ENCODE data around the gene RNU11.
"Not testable (repeated sequence)": the region's sequence is repeated elsewhere in the genome, so short reads cannot be mapped to it uniquely, and the experiment has no call there.

The RNU11 gene

GRCh38 chr1:28644494-28644893 lies 3.9 kb upstream of the RNU11 start:
- Histone ChIP-seq H2AK5ac (ENCODE audit: low read depth, low read length) (no peak overlapping the region), H3K4me3 (ENCODE audit: low read length in 2 of 2) (no peak overlapping the region), H2BK120ac (ENCODE audit: low read depth, low read length) (no peak overlapping the region), H3K9me3 (replicated peaks in 1 of 2; ENCODE audit: control insufficient read depth in 2 of 2, insufficient read depth in 1 of 2, low read depth in 1 of 2, low read length in 2 of 2) (no peaks in the 10 kb centered on the region), H3K4me2 (ENCODE audit: insufficient read depth, low read length, poor library complexity, severe bottlenecking) (no peak overlapping the region), H3K79me1 (ENCODE audit: low read depth, low read length) (no peaks in the 10 kb centered on the region), H2BK5ac (ENCODE audit: low read length) (no peak overlapping the region), H2BK15ac (ENCODE audit: low read length) (no peak overlapping the region), H3K36me3 (replicated peaks in 1 of 2; ENCODE audit: control insufficient read depth in 2 of 2, insufficient read depth in 2 of 2, low read length in 2 of 2) (peaks cover 0 to 4% of the 10 kb centered on the region in 2 donors), H3K18ac (ENCODE audit: low read length) (no peak overlapping the region), H3K27ac (replicated peaks; ENCODE audit: low read length) (no peak overlapping the region), H3K9ac (ENCODE audit: low read depth, low read length, poor library complexity) (no peak overlapping the region), H4K91ac (ENCODE audit: low read depth, low read length, poor library complexity) (no peak overlapping the region), H3K4me1 (ENCODE audit: control insufficient read depth in 2 of 2, insufficient read depth in 1 of 2, low read depth in 1 of 2, low read length in 2 of 2) (peaks cover 5 to 6% of the 10 kb centered on the region in 2 donors), H2AFZ (ENCODE audit: low read length) (no peak overlapping the region), H3K27me3 (ENCODE audit: control insufficient read depth in 3 of 3, insufficient read depth in 3 of 3, low read depth in 1 of 3, low read length in 3 of 3) (no peaks in the 10 kb centered on the region), H2BK12ac (ENCODE audit: low read length) (no peak overlapping the region), H4K8ac (ENCODE audit: low read depth, low read length) (no peak overlapping the region), H3K14ac (ENCODE audit: low read length) (no peak overlapping the region), H3K4ac (ENCODE audit: low read length) (no peak overlapping the region), H3K23ac (ENCODE audit: low read depth, low read length, poor library complexity) (no peak overlapping the region)
- DNase-seq (ENCODE audit: low spot score), result no peak
- WGBS, 2 donors (ENCODE audit: extremely low coverage in 2 of 2, insufficient read length in 2 of 2, insufficient replicate concordance in 1 of 2), result no CpG with 5 or more reads among the region's 3 CpGs

- not testable (repeated sequence) for H2BK12ac ChIP-seq (ENCODE audit: low read length); H3K79me1 ChIP-seq (ENCODE audit: low read depth, low read length); H3K4me3 ChIP-seq (ENCODE audit: low read length in 2 of 2); H3K14ac ChIP-seq (ENCODE audit: low read length); H2AK5ac ChIP-seq (ENCODE audit: low read depth, low read length); H4K8ac ChIP-seq (ENCODE audit: low read depth, low read length); H2BK120ac ChIP-seq (ENCODE audit: low read depth, low read length); DNase-seq (ENCODE audit: low spot score); H3K9me3 ChIP-seq (replicated peaks in 1 of 2; ENCODE audit: control insufficient read depth in 2 of 2, insufficient read depth in 1 of 2, low read depth in 1 of 2, low read length in 2 of 2); H3K27ac ChIP-seq (replicated peaks; ENCODE audit: low read length); H3K23ac ChIP-seq (ENCODE audit: low read depth, low read length, poor library complexity); H3K18ac ChIP-seq (ENCODE audit: low read length); H2AFZ ChIP-seq (ENCODE audit: low read length); H2BK15ac ChIP-seq (ENCODE audit: low read length); H4K91ac ChIP-seq (ENCODE audit: low read depth, low read length, poor library complexity); H2BK5ac ChIP-seq (ENCODE audit: low read length); H3K27me3 ChIP-seq (ENCODE audit: control insufficient read depth in 3 of 3, insufficient read depth in 3 of 3, low read depth in 1 of 3, low read length in 3 of 3); H3K9ac ChIP-seq (ENCODE audit: low read depth, low read length, poor library complexity); H3K36me3 ChIP-seq (replicated peaks in 1 of 2; ENCODE audit: control insufficient read depth in 2 of 2, insufficient read depth in 2 of 2, low read length in 2 of 2); H3K4me2 ChIP-seq (ENCODE audit: insufficient read depth, low read length, poor library complexity, severe bottlenecking); H3K4ac ChIP-seq (ENCODE audit: low read length); H3K4me1 ChIP-seq (ENCODE audit: control insufficient read depth in 2 of 2, insufficient read depth in 1 of 2, low read depth in 1 of 2, low read length in 2 of 2)
- no CpG with 5 or more reads among the region's 11 CpGs for WGBS, 2 donors (ENCODE audit: extremely low coverage in 2 of 2, insufficient read length in 2 of 2, insufficient replicate concordance in 1 of 2)
Observed at GRCh38 chr1:28645406-28645805, 3.0 kb upstream of the RNU11 start.

- Histone ChIP-seq H3K23ac (ENCODE audit: low read depth, low read length, poor library complexity) (no peak overlapping the region), H3K9me3 (replicated peaks in 1 of 2; ENCODE audit: control insufficient read depth in 2 of 2, insufficient read depth in 1 of 2, low read depth in 1 of 2, low read length in 2 of 2) (no peaks in the 10 kb centered on the region), H2AFZ (ENCODE audit: low read length) (no peak overlapping the region), H3K4me2 (ENCODE audit: insufficient read depth, low read length, poor library complexity, severe bottlenecking) (no peak overlapping the region), H2BK120ac (ENCODE audit: low read depth, low read length) (no peak overlapping the region), H3K36me3 (replicated peaks in 1 of 2; ENCODE audit: control insufficient read depth in 2 of 2, insufficient read depth in 2 of 2, low read length in 2 of 2) (no peaks in the 10 kb centered on the region), H2BK15ac (ENCODE audit: low read length) (no peak overlapping the region), H3K79me1 (ENCODE audit: low read depth, low read length) (no peaks in the 10 kb centered on the region), H3K27ac (replicated peaks; ENCODE audit: low read length) (no peak overlapping the region), H3K27me3 (ENCODE audit: control insufficient read depth in 3 of 3, insufficient read depth in 3 of 3, low read depth in 1 of 3, low read length in 3 of 3) (no peaks in the 10 kb centered on the region), H4K8ac (ENCODE audit: low read depth, low read length) (no peak overlapping the region), H3K4me1 (ENCODE audit: control insufficient read depth in 2 of 2, insufficient read depth in 1 of 2, low read depth in 1 of 2, low read length in 2 of 2) (peaks cover 4 to 6% of the 10 kb centered on the region in 2 donors), H2BK12ac (ENCODE audit: low read length) (no peak overlapping the region), H3K14ac (ENCODE audit: low read length) (no peak overlapping the region), H3K4ac (ENCODE audit: low read length) (no peak overlapping the region), H2BK5ac (ENCODE audit: low read length) (no peak overlapping the region), H3K18ac (ENCODE audit: low read length) (no peak overlapping the region), H3K4me3 (ENCODE audit: low read length in 2 of 2) (no peak overlapping the region), H3K9ac (ENCODE audit: low read depth, low read length, poor library complexity) (no peak overlapping the region), H2AK5ac (ENCODE audit: low read depth, low read length) (no peak overlapping the region), H4K91ac (ENCODE audit: low read depth, low read length, poor library complexity) (no peak overlapping the region)
- DNase-seq (ENCODE audit: low spot score), result no peak
- no CpG with 5 or more reads among the region's 1 CpG for WGBS, 2 donors (ENCODE audit: extremely low coverage in 2 of 2, insufficient read length in 2 of 2, insufficient replicate concordance in 1 of 2)
Observed at GRCh38 chr1:28646040-28646439, 2.4 kb upstream of the RNU11 start.

- H2BK120ac ChIP-seq (ENCODE audit: low read depth, low read length), result no peak overlapping the region
Observed at GRCh38 chr1:28648008-28648473, 359 bp upstream of the RNU11 start.

More at GRCh38 chr1:28648008-28648473, 359 bp upstream of the RNU11 start:
- Histone ChIP-seq H3K9ac (ENCODE audit: low read depth, low read length, poor library complexity) (no peak overlapping the region), H3K27me3 (ENCODE audit: control insufficient read depth in 3 of 3, insufficient read depth in 3 of 3, low read depth in 1 of 3, low read length in 3 of 3) (no peaks in the 10 kb centered on the region), H3K27ac (replicated peaks; ENCODE audit: low read length) (peak overlapping the region; percentile 84), H2BK5ac (ENCODE audit: low read length) (no peak overlapping the region), H2AFZ (ENCODE audit: low read length) (peak overlapping the region; percentile 77), H3K18ac (ENCODE audit: low read length) (no peak overlapping the region), H3K4ac (ENCODE audit: low read length) (no peak overlapping the region), H3K4me2 (ENCODE audit: insufficient read depth, low read length, poor library complexity, severe bottlenecking) (peak overlapping the region; percentile 49), H3K79me1 (ENCODE audit: low read depth, low read length) (no peaks in the 10 kb centered on the region), H3K9me3 (replicated peaks in 1 of 2; ENCODE audit: control insufficient read depth in 2 of 2, insufficient read depth in 1 of 2, low read depth in 1 of 2, low read length in 2 of 2) (no peaks in the 10 kb centered on the region), H2BK15ac (ENCODE audit: low read length) (no peak overlapping the region), H2BK12ac (ENCODE audit: low read length) (no peak overlapping the region), H2AK5ac (ENCODE audit: low read depth, low read length) (no peak overlapping the region), H3K4me1 (ENCODE audit: control insufficient read depth in 2 of 2, insufficient read depth in 1 of 2, low read depth in 1 of 2, low read length in 2 of 2) (peaks cover 4 to 6% of the 10 kb centered on the region in 2 donors), H4K91ac (ENCODE audit: low read depth, low read length, poor library complexity) (no peak overlapping the region), H3K4me3 (ENCODE audit: low read length in 2 of 2) (peak overlapping the region; percentile 58 to 79), H3K36me3 (replicated peaks in 1 of 2; ENCODE audit: control insufficient read depth in 2 of 2, insufficient read depth in 2 of 2, low read length in 2 of 2) (no peaks in the 10 kb centered on the region), H3K23ac (ENCODE audit: low read depth, low read length, poor library complexity) (no peak overlapping the region), H4K8ac (ENCODE audit: low read depth, low read length) (no peak overlapping the region), H3K14ac (ENCODE audit: low read length) (no peak overlapping the region)
- WGBS, 2 donors (ENCODE audit: extremely low coverage in 2 of 2, insufficient read length in 2 of 2, insufficient replicate concordance in 1 of 2), result no CpG with 5 or more reads among the region's 18 CpGs
- DNase-seq (ENCODE audit: low spot score), result no peak

Data from neuronal stem cell (in vitro differentiated cells).